HG03025 (cell line): ENCODE measurements around the gene GLRA1.
A peak's percentile ranks its signal among the peaks of the same experiment; 100 is the strongest.
"Not testable (repeated sequence)": the region's sequence is repeated elsewhere in the genome, so short reads cannot be mapped to it uniquely, and the experiment has no call there.

Experiments
- ATAC-seq: cut with Tn5 transposase; IDR thresholded peaks from one replicate; pipeline ENCODE4 v1.9.1; 2021; ENCODE audit warnings: mild to moderate bottlenecking, moderate library complexity; ENCODE audit not compliant: unreplicated experiment, low FRiP score

The GLRA1 gene

GRCh38 chr5:151886546-151887275 is 37.9 kb downstream of the GLRA1 start:
- ATAC-seq, result no peak

GRCh38 chr5:151885138-151885908 is 39.3 kb downstream of the GLRA1 start:
- no peak for ATAC-seq

- no peak for ATAC-seq
Measured at GRCh38 chr5:151881621-151882225, 42.9 kb downstream of the GLRA1 start.

GRCh38 chr5:151880324-151880723 is 44.3 kb downstream of the GLRA1 start:
- no peak for ATAC-seq

GRCh38 chr5:151873701-151874100 is 51.0 kb downstream of the GLRA1 start:
- ATAC-seq, result no peak

- ATAC-seq, result no peak
Measured at GRCh38 chr5:151872701-151873100, 52.0 kb downstream of the GLRA1 start.

GRCh38 chr5:151870820-151871219 is 53.8 kb downstream of the GLRA1 start:
- ATAC-seq, result no peak

GRCh38 chr5:151870271-151870670 is 54.4 kb downstream of the GLRA1 start:
- no peak for ATAC-seq

GRCh38 chr5:151869843-151870242 is 54.8 kb downstream of the GLRA1 start:
- no peak for ATAC-seq

- no peak for ATAC-seq
Measured at GRCh38 chr5:151868451-151868850, 56.2 kb downstream of the GLRA1 start.

- no peak for ATAC-seq
Measured at GRCh38 chr5:151864061-151864748, 60.4 kb downstream of the GLRA1 start.

- no peak for ATAC-seq
Measured at GRCh38 chr5:151863566-151863965, 61.1 kb downstream of the GLRA1 start.

- peak; percentile 90 for ATAC-seq
Measured at GRCh38 chr5:151862811-151863472, 61.7 kb downstream of the GLRA1 start.

GRCh38 chr5:151860867-151861266 is 63.8 kb downstream of the GLRA1 start:
- not testable (repeated sequence) for ATAC-seq

GRCh38 chr5:151856861-151857260 is 67.8 kb downstream of the GLRA1 start:
- ATAC-seq, result no peak

GRCh38 chr5:151855701-151856100 is 69.0 kb downstream of the GLRA1 start:
- ATAC-seq, result no peak

- ATAC-seq, result no peak
Measured at GRCh38 chr5:151847871-151848270, 76.8 kb downstream of the GLRA1 start.

- ATAC-seq, result no peak
Measured at GRCh38 chr5:151846765-151847164, 77.9 kb downstream of the GLRA1 start.

GRCh38 chr5:151832843-151833242 is 91.8 kb downstream of the GLRA1 start:
- not testable (repeated sequence) for ATAC-seq

- no peak for ATAC-seq
Measured at GRCh38 chr5:151829370-151829769, 95.3 kb downstream of the GLRA1 start.
